Lower lobe of right lung (tissue), 2 donors: ENCODE results near the gene BCAN. TPM values are rescaled to one million over a fixed set of nuclear protein-coding genes. Genes with fewer than 3 reads are reported as not detected.
"Not testable (repeated sequence)": the region's sequence is repeated elsewhere in the genome, so short reads cannot be mapped to it uniquely, and the experiment has no call there.

Experiments used
- ATAC-seq, 2 donors: fragments of 200-7000 bp; cut with Tn5 transposase; one replicate each; pipeline ENCODE4 v1.9.1; 2020 to 2022; ENCODE audit warnings: mild to moderate bottlenecking in 2 of 2, moderate library complexity in 2 of 2
- DNase-seq: peaks from one replicate; pipeline ENCODE4 v3.0.0-alpha.2; 2020
- H3K27ac ChIP-seq: fragments of 200-600 bp; one replicate; pipeline ENCODE4 v1.8.0; 2022
- H3K27me3 ChIP-seq: fragments of 200-600 bp; one replicate; pipeline ENCODE4 v1.8.0; 2022; ENCODE audit warnings: low read depth
- H3K36me3 ChIP-seq: fragments of 200-600 bp; one replicate; pipeline ENCODE4 v1.8.0; 2022; ENCODE audit warnings: mild to moderate bottlenecking
- H3K4me1 ChIP-seq: fragments of 200-600 bp; one replicate; pipeline ENCODE4 v1.8.0; 2022
- H3K4me3 ChIP-seq: fragments of 200-600 bp; one replicate; pipeline ENCODE4 v1.8.0; 2022; ENCODE audit warnings: mild to moderate bottlenecking
- H3K9me3 ChIP-seq: fragments of 200-600 bp; one replicate; pipeline ENCODE4 v1.8.0; 2022
- intact Hi-C: fragments of 100-400 bp; cut with DNase I; formaldehyde crosslinking; loops from one replicate; pipeline ENCODE4 v1.11.0; 2022
- total RNA-seq: library from RNA; stranded (reverse); fragmentation: NEBNext Ultra II Directional; extraction: Animal tissue kit (Norgen Biotek cat#: 25700); gene quantifications from one replicate; pipeline ENCODE4 v1.2.1, GENCODE V29; 2021
- TF ChIP-seq, protein P1 (sequence below): fragments of 200-600 bp; IDR thresholded peaks from one replicate; pipeline ENCODE4 v1.8.0; 2022; ENCODE audit warnings: antibody characterized with exemption, mild to moderate bottlenecking
- donor health status: DM: no; HTN: yes; CAD: no; lungs with severe emphysema.

BCAN gene
- total RNA-seq, 1 donor from 2014 or later = not detected

DNA sequence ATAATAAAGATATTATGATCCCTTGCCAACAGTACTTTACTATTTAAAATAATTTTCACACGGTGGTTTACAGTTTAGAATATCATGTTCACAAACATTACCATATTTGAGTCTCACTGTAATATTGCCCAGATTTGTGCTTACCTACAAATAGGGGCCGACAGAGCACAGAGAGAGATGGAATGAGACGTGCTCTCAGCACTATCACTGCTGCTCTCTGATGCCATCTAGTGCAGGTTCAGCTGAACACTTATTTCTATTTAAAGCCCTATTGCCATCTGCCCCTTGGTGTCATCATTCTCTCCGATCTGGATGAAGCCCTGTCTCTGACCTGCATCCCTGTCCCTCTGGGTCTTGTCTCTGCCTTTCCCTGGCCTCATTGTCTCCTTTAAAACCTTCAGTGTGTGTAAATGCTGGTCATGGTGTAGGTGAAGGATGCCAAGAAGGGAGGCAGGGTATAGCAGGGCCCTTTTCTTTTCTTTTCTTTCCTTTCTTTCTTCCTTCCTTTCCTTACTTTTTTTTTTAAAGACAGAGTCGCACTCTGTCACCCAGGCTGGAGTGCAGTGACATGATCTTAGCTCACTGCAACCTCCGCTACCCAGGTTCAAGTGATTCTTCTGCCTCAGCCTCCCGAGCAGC lies 33.8 kb upstream of the BCAN start:
- ATAC-seq (peak; percentile 91 to 93), DNase-seq (no peak)
- H3K4me3 ChIP-seq = no peak overlapping the region
- no peak overlapping the region for H3K27ac ChIP-seq
- no peaks in the 10 kb centered on the region for H3K36me3 ChIP-seq
- intact Hi-C loops = no loop called here
- H3K27me3 ChIP-seq = peaks cover 15% of the 10 kb centered on the region
- TF ChIP-seq, protein P1, sequence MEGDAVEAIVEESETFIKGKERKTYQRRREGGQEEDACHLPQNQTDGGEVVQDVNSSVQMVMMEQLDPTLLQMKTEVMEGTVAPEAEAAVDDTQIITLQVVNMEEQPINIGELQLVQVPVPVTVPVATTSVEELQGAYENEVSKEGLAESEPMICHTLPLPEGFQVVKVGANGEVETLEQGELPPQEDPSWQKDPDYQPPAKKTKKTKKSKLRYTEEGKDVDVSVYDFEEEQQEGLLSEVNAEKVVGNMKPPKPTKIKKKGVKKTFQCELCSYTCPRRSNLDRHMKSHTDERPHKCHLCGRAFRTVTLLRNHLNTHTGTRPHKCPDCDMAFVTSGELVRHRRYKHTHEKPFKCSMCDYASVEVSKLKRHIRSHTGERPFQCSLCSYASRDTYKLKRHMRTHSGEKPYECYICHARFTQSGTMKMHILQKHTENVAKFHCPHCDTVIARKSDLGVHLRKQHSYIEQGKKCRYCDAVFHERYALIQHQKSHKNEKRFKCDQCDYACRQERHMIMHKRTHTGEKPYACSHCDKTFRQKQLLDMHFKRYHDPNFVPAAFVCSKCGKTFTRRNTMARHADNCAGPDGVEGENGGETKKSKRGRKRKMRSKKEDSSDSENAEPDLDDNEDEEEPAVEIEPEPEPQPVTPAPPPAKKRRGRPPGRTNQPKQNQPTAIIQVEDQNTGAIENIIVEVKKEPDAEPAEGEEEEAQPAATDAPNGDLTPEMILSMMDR = peak; percentile 71
- no peaks in the 10 kb centered on the region for H3K9me3 ChIP-seq
- H3K4me1 ChIP-seq = no peaks in the 10 kb centered on the region

DNA sequence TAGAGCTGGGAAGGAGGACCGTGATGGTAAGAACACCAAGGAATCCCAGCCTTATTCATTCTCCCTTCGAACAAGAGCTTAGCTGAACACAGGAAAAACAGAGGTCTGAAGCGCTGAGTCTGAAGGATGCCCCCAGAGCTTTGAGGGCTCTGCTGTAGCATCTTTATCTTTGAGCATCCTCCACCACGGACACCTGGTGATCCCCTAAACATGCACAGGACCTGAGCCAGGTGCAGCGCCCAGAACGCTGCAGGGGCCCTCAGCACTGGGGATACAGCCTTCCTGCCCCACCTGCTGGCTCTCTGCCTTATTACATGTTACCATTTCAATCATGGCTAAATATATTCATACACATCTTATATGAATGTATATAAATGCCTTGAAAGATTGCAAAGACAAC lies 32.9 kb upstream of the BCAN start:
- H3K4me1 ChIP-seq = no peaks in the 10 kb centered on the region
- no peaks in the 10 kb centered on the region for H3K9me3 ChIP-seq
- peaks cover 15% of the 10 kb centered on the region for H3K27me3 ChIP-seq
- peak; percentile 71 to 73 for ATAC-seq
- no peak overlapping the region for H3K4me3 ChIP-seq
- intact Hi-C loops = no loop called here
- H3K27ac ChIP-seq = no peak overlapping the region
- H3K36me3 ChIP-seq = no peaks in the 10 kb centered on the region
- TF ChIP-seq, protein P1 = peak; percentile 23
- DNase-seq = no peak

DNA sequence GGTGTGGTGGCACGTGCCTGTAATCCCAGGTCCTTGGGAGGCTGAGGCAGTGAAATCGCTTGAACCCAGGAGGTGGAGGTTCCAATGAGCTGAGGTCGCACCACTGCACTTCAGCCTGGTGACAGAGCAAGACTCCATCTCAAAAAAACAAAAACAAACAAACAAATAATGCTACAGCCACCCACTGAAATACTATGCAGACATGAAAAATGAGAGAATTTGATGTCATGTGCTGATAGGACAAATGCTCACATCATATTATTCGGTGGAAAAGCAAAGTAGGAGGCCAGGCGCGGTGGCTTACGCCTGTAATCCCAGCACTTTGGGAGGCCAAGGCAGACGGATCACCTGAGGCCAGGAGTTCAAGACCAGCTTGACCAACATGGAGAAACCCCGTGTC lies 31.8 kb upstream of the BCAN start:
- H3K36me3 ChIP-seq, H3K9me3 ChIP-seq, ATAC-seq, DNase-seq, H3K4me1 ChIP-seq, H3K27ac ChIP-seq, H3K4me3 ChIP-seq, intact Hi-C loops: not testable (repeated sequence)
- peaks cover 15% of the 10 kb centered on the region for H3K27me3 ChIP-seq

DNA sequence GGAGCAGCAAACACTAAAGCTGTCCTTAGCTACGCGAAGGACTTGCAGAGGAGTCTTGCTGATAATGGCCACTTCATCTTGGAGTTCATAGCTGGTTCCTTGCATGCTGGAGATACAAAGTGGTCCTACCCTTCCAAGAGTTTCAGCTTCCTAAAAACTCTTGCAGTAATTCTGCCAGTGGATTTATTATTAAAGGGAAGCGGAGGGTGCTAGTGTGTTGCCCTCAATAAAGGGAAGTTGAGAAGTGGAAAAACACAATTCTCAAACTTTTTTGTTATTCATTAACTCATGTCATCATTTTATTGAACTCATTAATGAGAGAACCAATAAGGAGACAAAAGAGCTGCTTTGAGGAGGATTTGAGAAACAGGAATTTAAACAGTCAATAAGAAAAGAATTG lies 29.3 kb upstream of the BCAN start:
- H3K36me3 ChIP-seq = no peaks in the 10 kb centered on the region
- TF ChIP-seq, protein P1 = no peak
- ATAC-seq (no peak), DNase-seq (no peak)
- no peak overlapping the region for H3K27ac ChIP-seq
- peaks cover 22% of the 10 kb centered on the region for H3K27me3 ChIP-seq
- H3K4me1 ChIP-seq = peaks cover 15% of the 10 kb centered on the region
- no peaks in the 10 kb centered on the region for H3K9me3 ChIP-seq
- no peak overlapping the region for H3K4me3 ChIP-seq
- intact Hi-C loops = no loop called here

DNA sequence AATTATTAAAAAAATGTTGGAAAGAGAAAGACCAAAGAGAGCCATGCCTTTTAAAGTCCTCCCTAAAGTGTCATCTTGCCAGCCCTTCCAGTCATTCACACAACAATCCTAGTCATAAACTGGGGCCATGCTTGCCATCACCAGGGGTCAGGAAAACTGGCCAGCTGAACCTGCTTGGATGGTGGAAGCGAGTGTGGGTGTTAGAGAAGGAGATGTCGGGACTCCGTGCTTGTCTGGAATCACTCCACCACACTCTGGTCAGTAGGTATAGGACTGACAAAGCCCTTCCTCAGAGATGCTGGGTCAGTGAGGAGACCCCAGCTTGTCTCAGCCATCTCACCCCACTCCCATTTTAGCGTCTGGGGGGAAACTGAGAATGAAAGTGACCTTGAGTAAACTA lies 26.0 kb upstream of the BCAN start:
- TF ChIP-seq, protein P1 = no peak
- ATAC-seq = no peak
- no peaks in the 10 kb centered on the region for H3K36me3 ChIP-seq
- peak overlapping the region; percentile 46 for H3K27ac ChIP-seq
- H3K4me3 ChIP-seq = no peak overlapping the region
- H3K9me3 ChIP-seq = no peaks in the 10 kb centered on the region
- H3K4me1 ChIP-seq = peaks cover 15% of the 10 kb centered on the region
- peaks cover 18% of the 10 kb centered on the region for H3K27me3 ChIP-seq
- intact Hi-C loops = no loop called here
- DNase-seq = no peak

DNA sequence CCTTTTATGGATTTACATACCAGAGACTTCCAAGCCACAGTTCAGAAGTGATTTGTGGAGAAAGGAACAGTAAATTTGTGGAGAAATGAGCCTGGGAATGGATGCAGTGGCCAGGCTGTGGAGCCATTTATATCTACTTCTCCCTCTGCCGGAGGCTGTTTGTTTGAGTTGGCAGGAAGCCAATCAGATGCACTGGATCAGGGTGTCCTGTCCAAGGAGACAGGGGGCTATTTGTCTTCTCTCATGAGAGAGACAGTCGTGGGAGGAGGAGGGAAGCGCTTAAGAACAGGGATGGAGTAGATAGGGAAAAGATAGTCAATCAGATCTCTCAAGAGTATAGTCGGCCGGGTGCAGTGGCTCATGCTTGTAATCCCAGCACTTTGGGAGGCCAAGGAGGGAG lies 25.5 kb upstream of the BCAN start:
- no peak overlapping the region for H3K4me3 ChIP-seq
- peaks cover 15% of the 10 kb centered on the region for H3K4me1 ChIP-seq
- DNase-seq (no peak), ATAC-seq (peak in 1 of 2 donors; percentile 32)
- intact Hi-C loops = no loop called here
- peak overlapping the region; percentile 46 for H3K27ac ChIP-seq
- H3K36me3 ChIP-seq = no peaks in the 10 kb centered on the region
- H3K27me3 ChIP-seq = peaks cover 16% of the 10 kb centered on the region
- TF ChIP-seq, protein P1 = peak; percentile 9
- no peaks in the 10 kb centered on the region for H3K9me3 ChIP-seq
